HG02763 (cell line): Measurements from ENCODE around the gene ATP8B4.
"Not testable (repeated sequence)": the region's sequence is repeated elsewhere in the genome, so short reads cannot be mapped to it uniquely, and the experiment has no call there.

ENCODE experiments used
- ATAC-seq: cut with Tn5 transposase; IDR thresholded peaks from one replicate; pipeline ENCODE4 v1.9.1; 2021; ENCODE audit warnings: mild to moderate bottlenecking, moderate library complexity; ENCODE audit not compliant: unreplicated experiment

Gene ATP8B4, protein sequence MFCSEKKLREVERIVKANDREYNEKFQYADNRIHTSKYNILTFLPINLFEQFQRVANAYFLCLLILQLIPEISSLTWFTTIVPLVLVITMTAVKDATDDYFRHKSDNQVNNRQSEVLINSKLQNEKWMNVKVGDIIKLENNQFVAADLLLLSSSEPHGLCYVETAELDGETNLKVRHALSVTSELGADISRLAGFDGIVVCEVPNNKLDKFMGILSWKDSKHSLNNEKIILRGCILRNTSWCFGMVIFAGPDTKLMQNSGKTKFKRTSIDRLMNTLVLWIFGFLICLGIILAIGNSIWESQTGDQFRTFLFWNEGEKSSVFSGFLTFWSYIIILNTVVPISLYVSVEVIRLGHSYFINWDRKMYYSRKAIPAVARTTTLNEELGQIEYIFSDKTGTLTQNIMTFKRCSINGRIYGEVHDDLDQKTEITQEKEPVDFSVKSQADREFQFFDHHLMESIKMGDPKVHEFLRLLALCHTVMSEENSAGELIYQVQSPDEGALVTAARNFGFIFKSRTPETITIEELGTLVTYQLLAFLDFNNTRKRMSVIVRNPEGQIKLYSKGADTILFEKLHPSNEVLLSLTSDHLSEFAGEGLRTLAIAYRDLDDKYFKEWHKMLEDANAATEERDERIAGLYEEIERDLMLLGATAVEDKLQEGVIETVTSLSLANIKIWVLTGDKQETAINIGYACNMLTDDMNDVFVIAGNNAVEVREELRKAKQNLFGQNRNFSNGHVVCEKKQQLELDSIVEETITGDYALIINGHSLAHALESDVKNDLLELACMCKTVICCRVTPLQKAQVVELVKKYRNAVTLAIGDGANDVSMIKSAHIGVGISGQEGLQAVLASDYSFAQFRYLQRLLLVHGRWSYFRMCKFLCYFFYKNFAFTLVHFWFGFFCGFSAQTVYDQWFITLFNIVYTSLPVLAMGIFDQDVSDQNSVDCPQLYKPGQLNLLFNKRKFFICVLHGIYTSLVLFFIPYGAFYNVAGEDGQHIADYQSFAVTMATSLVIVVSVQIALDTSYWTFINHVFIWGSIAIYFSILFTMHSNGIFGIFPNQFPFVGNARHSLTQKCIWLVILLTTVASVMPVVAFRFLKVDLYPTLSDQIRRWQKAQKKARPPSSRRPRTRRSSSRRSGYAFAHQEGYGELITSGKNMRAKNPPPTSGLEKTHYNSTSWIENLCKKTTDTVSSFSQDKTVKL

DNA sequence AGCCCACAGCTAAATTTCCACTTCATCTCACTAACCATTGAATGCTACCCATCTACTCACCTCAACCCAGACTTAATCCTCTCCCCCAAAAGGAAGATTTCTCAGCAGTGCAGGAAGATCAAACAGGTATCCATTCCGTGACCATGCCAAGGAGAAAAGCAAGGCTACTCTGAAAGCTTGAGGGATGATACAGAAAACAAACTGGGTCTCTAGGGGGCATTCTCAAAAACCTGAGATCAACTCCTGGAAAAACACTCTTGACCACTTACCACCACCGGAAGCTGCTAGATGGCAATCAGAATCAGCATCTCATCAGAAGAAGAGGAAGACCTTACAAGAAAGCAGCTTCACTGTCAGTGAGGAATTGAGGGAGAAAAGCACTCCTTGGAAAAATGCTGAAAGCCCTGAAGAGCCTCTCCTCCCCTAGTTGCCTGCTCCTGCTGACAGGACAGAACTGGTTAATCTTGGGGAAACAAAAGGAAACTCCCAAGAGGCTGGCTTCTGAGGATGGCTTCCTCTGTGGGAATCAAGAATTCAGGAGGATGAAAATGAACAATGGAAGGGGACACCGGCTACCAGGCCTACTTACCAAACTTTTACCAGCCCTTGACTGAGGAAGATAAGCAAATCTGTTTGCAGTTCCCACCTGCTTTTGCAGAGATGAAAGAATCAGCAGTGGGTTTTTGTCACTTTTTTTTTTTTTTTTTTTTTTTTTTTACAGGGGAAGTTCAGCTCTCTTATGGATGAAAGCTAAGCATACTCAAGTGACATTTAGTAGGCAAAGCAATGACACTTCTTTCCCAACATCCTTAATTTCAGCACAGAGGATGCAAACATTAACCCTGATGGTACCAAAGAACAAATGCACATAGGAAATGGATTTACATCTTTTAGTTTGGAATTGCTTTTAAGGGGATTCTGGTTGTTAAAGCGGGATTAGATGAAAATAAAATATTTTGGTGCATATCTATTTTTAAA, at the start of gene ATP8B4:
Gene ATP8B4 (minus strand): TSS at position 171 of the 978 bp plus-strand sequence. CDS start 12,267 bp downstream, outside the sequence.
- no peak for ATAC-seq

DNA sequence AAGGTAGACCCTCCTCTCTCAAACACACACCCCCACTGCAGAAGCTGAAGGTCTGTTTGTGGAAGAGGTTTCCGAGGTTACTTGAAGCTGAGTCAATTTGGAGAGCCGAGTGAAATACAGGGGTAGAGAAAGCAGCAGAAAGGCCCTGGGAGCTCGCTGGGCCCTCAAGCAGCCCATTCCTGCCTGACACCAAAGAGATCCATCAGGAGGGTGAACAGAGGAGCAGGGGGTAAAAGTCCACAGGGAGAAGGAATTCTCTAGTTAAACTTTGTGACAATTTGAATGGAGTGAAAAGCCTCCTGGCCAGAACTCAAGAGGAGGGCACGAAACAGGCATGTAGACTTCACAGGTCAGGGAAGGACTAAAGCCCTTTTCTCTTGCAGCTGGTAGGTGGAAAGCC, 49.3 kb upstream of the ATP8B4 start:
- no peak for ATAC-seq

DNA sequence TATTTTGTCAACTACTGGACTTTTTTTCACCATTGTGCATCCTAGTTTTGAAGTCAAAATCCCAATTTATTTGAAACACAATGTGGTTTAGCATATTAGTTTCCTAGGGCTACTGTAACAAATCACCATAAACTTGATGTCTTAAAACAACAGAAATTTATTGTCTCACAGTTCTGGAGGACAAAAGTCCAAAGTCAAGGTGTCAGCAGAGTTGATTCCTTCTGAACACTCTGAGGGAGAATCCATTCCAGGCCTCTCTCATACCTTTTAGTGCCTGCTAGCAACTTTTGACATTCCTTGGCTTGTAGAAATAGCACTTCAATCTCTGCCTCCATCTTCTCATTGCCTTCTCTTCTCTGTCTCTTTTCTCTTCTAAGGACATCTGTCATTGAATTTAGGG, 48.1 kb upstream of the ATP8B4 start:
- no peak for ATAC-seq

DNA sequence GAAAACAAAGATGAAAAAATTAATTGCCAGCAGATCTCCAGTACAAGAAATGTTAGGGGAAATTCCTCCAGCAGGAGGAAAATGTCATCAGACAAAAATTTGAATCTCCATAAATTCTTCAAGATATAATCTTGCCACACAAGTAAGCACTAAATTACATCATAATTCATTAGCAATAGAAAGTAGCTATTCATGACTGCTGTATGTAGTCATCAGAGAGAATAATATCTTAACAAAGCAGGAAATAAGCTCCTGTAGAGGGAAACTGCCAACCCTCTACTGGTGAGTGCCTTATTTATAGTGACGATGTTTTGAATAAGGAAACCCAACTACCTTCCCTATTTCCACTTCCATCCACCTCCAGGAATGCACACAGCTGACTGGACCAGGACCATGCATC, 47.2 kb upstream of the ATP8B4 start:
- ATAC-seq: no peak

DNA sequence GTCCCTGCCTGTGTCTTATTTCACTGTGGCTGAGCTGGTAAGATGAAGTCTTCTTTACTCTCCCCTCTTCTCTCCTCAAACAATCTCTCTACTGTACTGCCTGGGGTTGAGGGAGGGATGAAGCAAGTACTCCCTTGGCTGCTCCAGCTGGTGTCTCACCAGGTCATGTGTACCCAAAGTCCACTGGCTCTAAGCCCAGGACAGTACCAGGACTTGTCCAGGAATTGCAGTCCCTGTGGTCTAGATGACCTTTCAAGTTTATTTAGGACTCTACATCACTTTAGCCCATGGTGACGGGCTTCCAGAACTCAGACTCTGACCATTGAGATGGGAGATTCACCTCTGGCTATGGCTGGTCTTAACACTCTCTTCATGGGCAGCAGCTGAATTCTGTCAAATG, 45.4 kb upstream of the ATP8B4 start:
- no peak for ATAC-seq

DNA sequence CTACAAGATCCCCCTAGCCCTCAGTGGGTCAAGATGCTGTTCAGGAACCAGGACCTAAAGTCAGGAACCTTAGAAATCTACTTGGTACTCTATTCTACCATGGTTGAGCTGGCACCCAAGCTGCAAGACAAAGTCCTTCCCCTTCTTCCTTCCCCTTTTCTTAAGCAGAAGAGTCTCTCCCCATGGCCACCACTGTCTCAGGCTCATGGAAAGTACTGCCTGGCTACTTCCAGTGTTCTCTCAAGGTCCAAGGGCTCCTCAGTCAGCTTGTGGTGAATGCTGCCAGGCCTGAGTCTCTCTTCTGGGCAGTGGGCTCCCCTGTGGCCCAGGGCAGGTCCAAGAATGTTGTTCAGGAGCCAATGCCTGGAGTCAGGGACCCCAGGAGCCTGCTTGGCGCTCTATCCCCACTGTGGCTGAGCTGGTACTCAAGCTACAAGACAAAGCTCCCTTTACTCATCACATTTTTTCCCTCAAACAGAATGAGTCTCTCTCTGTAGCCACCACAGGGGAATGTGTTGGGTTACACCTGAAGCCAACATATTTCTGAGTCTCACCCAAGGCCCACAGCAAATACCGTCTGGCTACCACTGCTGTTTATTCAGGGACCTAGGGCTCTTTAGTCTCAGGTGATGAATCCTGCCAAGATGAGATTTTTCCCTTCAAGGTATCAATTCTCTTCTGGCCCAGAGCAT, 44.8 kb upstream of the ATP8B4 start:
- ATAC-seq: no peak

DNA sequence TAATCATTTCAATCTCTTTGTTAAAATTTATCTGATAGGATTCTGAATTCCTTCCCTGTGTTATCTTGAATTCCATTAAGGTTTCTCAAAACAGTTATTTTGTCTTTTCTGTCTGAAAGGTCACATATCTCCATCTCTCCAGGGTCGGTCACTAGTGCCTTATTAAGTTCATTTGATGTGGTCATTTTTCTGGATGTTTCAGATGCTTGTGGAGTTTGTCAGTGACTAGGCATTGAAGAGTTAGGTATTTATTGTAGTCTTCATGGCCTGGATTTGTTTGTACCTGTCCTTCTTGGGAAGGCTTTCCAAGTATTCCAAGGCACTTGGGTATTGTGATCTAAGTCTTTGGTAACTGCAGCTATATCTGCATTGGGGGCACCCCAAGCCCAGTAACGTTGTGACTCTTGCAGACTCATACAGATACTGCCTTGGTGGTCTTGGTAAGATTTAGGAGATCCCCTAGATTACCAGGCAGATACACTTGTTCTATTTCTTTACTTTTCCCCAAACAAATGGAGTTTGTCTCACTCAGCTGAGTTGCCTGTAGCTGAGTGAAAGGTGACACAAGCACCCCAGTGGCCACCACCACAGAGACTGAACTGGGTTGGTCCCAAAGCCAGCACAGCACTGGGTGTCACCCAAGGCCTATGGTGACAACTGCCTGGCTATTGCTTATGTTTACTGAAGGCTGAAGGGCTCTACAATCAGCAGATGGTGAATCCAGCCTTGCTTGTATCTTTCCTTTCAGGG, 44.1 kb upstream of the ATP8B4 start:
- ATAC-seq: no peak

DNA sequence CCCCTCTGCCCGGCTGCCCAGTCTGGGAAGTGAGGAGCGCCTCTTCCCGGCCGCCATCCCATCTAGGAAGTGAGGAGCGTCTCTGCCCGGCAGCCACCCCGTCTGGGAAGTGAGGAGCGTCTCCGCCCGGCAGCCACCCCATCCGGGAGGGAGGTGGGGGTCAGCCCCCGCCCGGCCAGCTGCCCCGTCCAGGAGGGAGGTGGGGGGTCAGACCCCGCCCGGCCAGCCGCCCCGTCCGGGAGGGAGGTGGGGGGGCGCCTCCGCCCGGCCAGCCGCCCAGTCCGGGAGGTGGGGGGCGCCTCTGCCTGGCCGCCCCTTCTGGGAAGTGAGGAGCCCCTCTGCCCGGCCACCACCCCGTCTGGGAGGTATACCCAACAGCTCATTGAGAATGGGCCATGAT, 39.2 kb upstream of the ATP8B4 start:
- ATAC-seq: not testable (repeated sequence)

DNA sequence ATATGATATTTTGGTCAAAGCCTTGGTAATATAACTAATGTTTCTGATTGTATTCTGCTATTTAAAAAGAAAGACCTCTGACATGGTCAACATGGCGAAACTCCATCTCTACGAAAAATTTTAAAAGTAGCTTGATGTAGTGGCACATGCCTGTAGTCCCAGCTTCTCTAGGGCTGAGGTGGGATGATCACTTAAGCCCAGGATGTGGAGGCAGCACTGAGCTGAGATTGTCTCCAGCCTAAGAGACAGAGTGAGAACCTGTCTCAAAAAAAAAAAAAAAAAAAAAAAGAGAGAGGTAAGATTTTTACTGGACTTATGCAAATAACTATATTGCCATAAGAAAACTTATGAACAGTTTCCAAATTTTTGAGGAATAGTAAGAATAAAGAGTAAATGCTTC, 32.4 kb upstream of the ATP8B4 start:
- no peak for ATAC-seq

DNA sequence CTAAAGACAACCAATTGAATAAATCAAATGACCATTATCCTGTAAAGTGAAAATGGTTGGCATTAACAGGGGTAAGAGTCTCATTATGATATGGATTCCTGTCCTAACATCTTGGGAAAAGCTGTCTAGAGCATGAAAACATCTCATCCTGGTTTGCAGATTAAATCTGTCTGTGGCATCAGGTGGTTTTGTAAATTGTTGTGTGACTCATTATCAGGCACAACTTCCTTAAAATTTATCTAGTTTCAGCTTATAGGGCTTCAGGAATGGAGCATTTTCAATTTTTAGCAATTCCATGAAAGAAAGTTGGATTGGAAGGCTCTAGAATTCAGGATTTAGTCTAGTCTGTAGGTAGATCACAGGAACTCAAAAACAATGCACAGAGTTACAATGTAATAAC, 31.8 kb upstream of the ATP8B4 start:
- no peak for ATAC-seq

DNA sequence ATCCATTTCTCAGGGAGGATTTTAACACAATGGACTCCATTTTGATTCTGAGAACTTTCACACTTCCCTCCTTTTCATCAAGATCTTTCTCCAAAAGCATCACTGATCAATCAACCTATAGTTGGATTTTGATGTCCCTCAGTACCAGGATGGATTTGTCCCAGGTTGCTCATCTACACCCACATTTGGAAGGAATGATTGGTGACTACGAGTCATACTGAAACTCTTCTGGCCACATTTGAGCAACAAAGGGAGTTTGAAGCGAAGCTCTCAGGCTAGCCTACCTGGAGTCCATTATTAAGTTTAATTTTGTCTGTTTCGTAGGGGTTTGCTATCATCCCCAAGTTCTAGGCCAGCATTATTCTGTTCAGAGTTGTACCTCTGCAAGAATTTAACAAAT, 31.3 kb upstream of the ATP8B4 start:
- ATAC-seq: no peak

DNA sequence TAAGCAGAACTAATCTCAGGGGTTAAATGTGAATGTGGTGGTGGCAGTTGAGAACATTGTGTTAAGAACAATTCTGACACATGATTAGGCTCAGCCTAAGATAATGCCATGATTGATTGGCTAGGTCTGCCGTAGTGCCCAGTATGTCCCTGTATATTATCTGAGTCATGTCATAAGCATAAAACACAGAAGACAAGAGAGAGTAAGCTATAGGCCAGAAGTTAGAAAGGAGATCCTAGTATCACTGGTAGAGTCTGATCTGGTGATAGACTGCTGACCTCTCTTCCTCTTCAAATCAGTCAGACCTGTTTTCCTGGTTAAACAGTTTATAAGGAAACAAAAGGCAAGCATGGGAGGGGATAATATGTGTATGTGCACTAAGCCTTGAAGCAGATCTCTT, 30.1 kb upstream of the ATP8B4 start:
- ATAC-seq: no peak

DNA sequence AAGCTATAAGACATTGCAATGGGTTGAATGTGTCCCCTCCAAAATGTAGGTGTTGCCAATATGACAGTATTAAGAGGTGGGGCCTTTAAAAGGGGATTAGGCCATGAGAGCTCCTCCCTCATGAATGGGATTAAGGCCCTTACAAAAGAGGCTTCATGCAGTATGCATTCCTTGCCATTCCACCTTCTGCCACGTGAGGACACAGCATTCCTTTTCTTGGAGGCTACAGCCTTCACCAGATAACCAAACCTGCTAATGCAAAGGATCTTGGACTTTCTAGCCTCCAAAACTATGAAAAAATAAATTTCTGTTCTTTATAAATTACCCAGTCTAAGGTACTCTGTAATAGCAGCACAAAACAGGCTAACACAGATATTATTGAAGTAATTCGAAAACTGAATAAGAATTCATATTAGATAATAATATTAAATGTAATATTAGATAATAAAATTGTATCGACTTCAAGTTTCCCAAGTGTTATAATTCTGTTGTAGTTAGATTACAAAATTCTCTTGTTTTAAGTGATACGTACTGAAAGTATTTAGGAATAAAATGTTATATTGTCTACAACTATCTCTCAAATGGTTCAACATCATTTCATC, 29.4 kb upstream of the ATP8B4 start:
- ATAC-seq: no peak

DNA sequence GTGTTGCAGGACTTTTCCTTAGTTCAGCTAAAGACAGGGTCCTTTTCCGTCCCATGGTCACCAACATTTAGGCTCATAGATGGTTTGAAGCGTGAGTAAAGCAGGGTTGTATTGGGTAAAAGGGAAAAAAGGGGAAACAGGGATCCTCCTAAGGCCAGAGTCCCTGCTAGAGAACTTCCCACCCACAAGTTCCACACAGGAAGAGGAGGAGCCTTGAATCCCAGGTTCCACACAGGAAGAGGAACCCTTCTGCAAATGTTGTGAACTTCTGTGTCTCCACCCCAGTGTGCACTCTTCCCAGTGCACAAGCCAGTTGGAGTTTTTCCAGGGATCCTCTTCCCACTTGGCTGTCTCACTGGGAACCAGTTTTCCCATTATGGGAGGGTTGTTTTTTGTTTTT, 27.6 kb upstream of the ATP8B4 start:
- ATAC-seq: no peak

DNA sequence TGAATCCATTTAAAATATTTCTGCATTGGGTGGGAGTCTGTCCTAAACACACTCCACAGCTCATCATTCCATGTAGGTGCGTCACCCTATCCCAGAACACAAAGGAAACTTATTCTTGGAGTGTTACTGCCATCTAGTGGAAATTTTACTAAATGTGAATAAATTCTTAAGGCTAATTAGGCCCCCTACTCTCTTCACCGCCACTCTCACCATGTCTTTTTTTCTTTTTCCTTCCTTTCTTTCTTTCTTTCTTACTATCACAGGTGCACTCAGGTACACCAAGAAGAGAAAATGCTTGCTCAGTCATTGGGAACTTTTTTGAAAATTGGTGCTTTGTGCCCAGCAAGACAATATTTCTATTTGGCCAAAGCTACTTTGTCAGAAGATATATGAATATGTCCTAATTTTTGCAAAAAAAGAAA, 26.4 kb upstream of the ATP8B4 start:
- ATAC-seq: peak; percentile 56

DNA sequence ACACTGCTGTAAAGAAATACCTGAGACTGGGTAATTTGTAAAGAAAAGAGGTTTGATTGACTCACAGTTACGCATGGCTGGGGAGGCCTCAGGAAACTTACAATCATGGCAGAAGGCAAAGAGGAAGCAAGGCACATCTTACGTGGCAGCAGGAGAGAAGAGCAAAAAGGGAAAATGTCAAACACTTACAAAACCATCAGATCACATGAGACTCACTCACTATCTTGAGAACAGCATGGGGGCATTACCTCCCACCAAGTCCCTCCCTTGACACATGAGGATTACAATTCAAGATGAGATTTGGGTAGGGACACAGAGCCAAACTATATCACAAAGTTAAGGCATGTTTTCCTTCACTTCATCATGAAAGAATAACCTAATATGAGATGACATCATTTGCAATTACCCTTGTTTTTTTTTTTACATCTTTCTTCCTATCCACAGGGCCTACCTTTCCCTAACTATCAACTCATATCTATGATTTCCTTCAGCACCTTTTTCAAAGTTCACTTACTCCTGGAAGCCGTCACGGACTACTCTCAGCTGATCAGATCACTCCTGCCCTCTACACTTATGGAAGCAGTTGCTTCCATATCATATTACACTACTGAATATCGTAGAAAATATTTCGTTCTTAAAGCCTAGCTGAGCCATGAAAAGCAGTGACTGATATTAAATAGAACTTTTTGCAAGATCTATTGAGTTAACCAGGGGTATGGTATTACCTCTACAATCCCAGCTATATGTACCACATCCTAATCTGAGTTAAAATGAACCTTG, 25.5 kb upstream of the ATP8B4 start:
- no peak for ATAC-seq

DNA sequence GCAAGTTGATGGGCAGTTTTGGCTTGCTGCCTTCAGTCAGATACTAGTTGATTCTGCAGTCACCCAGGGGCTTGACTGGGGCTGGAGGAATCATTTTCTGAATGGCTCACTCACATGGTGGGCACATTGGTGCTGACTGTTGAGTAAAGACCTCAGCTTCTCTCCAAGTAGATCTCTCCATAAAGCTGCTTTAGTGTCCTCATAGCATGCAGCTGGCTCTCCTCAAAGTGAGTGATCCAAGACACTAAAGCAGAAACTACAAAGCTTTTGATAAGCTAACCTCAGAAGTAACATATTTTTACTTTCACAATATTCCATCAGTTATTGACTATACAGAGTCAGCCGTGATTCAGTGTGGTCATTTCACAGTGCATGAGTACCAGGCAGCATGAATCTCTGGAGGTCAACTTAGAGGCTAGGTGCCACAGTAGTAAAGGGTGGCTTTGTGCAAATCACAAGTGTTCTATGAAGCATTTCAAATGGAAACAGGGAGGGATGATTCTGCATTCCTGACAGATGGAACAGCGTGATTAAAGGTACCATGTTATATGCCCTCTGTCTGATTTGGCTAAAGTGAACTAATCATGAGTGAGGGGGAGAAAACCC, 24.3 kb upstream of the ATP8B4 start:
- no peak for ATAC-seq
